GM21723 (cell line): ENCODE data around the gene BABAM2.

Experiments
- ATAC-seq: cut with Tn5 transposase; IDR thresholded peaks from one replicate; pipeline ENCODE4 v1.9.1; 2021; ENCODE audit warnings: mild to moderate bottlenecking, moderate library complexity; ENCODE audit not compliant: unreplicated experiment

BABAM2 gene

DNA sequence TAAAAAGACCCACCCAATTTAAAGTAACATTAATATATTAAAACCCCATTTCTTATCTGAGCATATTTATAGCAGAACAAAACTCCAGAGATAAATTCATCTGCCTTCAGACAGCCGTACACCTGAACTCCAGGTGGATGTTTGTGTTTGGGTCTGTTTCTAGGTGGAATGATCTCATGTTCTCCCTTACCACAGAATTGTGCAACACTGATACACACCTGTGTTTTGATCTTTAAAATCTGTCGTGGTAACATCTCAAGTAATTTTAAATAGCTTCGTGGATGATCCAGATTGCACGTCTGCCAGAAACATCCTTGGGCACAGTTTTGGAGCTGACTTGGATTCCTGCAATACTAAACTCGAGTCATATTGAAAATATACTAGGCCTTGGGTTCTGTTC, 294.6 kb downstream of the BABAM2 start:
- ATAC-seq: no peak

DNA sequence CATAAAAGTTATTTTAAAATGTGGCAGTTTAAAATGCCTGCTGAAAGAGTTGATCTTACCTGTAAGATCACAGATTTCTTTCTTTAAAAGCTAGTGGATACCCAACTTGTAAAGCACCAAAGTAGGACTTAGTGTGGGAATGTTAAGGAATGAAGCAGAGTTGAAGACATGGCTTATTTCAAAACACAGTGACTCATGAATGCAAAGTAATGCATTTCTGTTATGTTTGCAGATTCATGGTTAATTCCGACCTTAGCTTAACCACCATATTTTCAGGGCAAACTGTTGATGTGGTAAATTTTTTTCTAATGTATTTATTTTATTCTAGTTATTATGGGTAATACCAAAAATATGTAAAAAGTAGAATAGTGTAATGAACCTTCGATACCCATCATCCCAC, 295.4 kb downstream of the BABAM2 start:
- ATAC-seq: no peak

GRCh38 chr2:28187186-28187585, 296.7 kb downstream of the BABAM2 start:
- ATAC-seq: no peak

- no peak for ATAC-seq
Observed at GRCh38 chr2:28188436-28188835, 297.9 kb downstream of the BABAM2 start.

- no peak for ATAC-seq
Observed at GRCh38 chr2:28193630-28194403, 303.3 kb downstream of the BABAM2 start.

DNA sequence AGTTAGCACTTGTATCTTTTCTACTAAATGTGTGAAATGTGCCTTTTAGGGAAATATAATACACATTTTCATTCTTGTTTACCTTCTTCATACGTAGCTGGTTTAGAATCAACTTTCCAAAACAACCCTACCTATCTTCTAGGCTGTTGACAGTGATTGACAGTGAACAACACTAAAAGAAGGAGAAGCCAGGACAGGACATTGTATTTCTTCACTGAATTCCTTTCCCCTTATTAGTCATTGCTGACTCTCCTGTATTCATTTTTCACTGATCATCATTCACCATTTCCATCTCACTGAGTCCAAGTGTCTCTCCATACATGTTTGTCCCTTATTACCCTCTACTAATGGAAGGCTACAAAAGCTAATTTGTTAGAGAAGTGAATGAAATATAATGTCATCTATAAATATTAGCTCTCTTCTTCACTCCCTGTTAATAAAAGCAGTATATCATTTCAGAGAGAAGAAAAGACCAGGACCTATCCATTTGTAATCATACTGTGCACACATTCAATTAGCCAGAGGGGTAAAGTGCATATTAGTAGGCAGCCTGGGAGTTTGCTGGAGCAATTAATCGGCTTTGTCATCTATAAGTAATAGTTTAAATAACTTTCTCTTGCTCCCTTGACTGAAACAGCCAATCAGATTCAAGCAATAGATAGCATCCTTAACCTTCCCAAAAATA, 309.6 kb downstream of the BABAM2 start:
- ATAC-seq: no peak

DNA sequence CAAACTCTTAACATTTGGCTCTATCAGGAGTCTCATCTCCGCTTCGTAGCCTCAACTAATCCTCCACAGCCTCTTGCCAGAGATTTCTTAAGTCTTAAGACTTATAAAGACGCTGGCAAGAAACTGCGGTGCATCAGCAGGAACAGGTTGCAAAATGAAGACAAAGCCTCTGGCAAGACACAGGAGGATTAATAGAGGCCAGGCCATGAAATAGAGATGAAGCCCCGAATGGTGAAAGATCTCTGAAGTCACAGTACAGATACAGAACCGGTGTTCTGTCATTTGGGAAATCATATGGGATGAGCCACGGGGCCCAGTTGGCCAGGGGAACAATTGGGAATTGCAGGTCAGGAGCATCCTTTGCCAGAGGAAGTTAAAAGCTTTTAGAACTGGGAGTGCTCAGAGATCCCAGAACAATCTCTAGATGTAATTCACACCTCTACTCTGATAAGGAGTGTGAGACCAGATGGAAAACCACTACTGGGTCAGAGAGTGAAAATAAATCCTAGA, 311.2 kb downstream of the BABAM2 start:
- no peak for ATAC-seq

GRCh38 chr2:28202719-28203118, 312.2 kb downstream of the BABAM2 start:
- ATAC-seq: no peak

DNA sequence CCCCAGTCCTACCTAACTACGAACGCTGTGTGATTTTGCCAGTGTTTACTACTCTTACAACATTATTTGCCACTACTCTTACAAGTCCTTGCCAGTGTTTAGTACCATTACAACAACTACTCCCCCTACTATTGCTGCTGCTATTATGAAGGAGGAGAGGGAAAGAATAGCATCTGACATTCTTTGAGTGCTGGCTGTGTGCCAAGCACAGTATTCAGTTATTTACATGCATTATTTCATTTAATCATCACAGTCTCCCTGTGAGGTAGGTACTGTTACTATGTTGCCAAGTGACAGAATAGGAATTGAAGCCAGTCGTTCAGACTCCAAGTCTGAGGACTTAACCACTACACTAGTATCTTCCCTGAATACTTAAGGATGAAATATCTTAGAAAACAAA, 316.2 kb downstream of the BABAM2 start:
- no peak for ATAC-seq

- ATAC-seq: no peak
Observed at GRCh38 chr2:28209261-28209691, 318.7 kb downstream of the BABAM2 start.

GRCh38 chr2:28209864-28210263, 319.3 kb downstream of the BABAM2 start:
- no peak for ATAC-seq

DNA sequence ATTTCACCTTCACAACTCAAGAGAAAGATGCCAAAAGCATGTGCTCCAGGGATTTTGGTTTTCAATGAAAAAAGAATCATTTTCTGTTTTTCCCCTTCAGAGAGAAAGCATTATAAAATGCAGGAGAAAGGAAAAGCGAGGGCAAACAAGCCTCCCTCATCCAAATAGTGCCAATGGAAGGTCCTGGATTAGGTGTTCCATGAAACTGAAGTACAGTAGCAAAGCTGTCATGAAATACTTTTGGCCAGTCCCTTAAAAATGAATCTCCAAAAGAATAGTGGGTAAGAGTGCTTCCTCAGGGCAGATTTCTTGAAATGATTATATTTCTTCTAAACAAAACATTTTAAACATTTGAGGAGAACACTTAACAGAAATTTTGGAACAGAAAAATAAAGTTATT, 320.0 kb downstream of the BABAM2 start:
- no peak for ATAC-seq

DNA sequence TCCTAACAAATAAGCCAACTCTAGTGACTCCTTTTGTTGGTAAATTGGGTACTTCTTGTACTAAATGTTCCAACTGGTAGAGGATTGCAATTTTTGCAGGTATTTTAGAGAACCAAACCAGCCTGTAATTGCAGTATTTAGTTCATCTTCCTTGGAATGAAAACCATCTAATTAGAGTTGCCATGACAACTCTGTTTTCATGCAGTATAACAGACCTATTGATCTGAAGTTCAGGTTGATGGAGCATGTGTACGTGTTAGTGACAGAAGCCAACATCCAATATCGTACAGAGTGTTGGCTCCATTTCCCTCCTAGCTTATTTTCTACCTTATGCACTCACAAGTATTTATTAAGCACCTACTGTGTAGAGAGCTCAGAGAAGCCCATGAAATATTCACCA, 325.8 kb downstream of the BABAM2 start:
- ATAC-seq: no peak

DNA sequence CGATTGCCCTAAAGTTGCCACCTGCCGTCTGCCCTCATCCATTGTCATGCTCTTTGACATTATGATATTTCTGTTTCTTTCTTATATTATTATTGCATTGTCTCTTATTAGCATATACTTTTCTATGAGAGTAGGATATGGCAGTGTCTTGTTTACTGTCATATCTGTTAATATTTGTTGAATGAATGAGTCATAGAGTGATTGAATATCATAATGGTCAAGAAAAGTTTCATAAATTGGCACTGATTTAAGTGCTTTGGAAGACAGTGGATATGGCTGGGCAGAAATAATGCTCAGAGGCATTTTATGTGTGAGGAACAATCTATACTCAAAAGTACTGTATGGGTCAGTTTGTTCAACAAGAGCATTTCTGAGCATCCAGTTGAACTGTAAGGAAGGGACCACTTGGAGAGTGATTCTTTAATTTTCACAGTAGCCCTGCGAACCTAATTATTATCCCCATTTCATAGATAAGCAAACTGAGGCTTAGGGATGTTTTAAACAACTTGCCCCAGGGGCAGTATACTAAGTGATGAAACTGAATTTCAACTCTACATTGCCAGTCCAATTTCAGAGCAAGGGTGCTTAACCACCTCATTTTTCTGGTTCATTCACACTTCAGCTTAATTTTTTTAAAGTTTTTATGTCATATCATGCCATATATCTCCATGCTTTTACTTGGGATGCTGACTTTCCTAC, 326.7 kb downstream of the BABAM2 start:
- ATAC-seq: no peak

GRCh38 chr2:28219138-28219537, 328.6 kb downstream of the BABAM2 start:
- no peak for ATAC-seq

DNA sequence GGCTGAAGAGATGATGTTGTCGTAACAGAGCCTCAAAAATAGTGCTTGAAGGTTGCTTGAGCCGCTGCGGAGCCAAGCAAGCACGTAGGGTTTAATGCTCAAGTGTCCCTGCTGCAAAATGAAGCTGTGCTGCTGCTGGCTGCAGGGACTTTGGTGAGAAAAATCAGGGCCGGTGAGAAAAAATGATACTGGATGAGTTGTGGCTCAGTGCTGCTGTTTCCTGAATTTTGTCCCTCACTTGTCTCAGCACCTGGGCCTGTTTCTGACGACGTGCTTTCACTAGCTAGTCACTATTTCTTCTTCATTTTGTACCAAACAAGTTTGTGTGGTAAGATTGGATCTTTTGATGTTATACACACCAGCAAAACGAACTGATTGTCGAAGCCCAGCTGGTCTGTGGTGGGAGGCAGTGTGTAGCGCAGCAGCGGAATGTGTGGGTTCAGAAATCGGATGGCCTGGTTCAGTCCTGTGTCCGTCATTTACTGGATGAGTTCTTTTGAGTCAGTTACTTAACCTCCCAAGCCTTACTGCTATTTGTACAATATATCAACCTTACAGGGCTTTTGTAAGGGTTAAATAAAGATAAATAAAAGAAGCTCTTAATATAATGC, 329.3 kb downstream of the BABAM2 start:
- no peak for ATAC-seq

DNA sequence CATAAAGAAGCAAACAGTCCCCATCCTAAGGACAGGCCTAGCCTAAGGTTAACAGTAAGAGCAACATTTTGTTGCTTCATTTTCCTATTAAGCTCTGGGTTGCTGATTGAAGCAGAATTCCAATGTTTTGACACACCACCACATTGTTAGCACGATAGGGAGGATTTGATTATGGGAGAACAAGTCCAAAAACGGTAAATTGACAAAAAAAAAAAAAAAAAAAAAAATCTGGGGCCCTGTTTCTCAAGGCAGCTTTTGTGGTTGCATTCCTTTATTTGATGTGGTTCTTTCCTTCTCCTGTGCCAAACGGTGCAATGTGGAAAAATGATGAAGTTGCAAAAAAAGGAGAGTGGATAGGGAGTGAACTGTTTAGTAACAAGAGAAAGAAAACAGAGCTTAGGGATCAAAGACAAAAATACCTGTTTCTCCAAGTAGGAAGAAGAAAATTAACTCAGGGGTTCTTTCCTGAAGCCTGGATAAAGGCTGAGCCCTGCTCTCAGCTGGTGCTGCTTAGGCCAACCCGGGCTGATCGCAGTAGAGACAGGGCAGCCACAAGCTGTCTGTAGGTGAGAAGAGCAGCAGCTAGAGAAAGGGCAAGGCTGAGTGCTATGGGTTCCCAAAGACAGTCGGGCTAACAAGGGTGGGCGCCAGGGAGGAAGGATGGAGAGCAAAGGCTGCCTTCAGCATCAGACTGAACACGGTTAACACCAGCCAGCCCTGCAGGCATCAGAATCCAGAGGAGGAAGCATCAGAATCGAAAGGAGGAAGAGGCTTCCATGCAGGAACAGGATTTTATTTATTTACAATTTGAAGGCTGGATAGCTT, 334.3 kb downstream of the BABAM2 start:
- no peak for ATAC-seq

GRCh38 chr2:28225473-28226080, 335.0 kb downstream of the BABAM2 start:
- no peak for ATAC-seq

GRCh38 chr2:28226558-28226957, 336.0 kb downstream of the BABAM2 start:
- no peak for ATAC-seq

DNA sequence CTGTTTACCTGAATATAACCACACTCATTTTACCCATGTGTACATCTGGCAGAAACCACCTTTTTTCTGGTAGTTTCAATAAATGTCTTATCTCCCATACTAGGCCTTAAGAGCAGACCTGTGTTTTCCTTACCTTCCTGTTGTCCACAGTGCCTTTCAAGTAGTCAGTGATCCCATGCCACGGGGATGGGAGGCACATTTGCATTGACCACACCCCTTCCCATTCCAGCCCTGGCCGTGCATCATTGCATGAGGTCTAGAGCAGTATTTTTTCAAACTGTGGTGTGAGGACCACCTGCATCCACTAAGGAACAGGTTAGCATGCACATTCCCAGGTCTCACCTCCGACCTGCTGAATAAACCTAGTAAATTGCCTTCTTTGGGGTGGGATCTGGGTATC, 337.0 kb downstream of the BABAM2 start:
- ATAC-seq: no peak
